COLO829 (cell line): ENCODE results near the gene LY86.
A peak's percentile ranks its signal among the peaks of the same experiment; 100 is the strongest.
"Not testable (repeated sequence)": the region's sequence is repeated elsewhere in the genome, so short reads cannot be mapped to it uniquely, and the experiment has no call there.

Experiments used
- DNase-seq: peaks from one replicate; pipeline ENCODE4 v3.0.0; 2012; ENCODE audit warnings: low spot score

The LY86 gene

GRCh38 chr6:6654599-6655575 is 66.4 kb downstream of the LY86 start:
- DNase-seq = no peak

DNA sequence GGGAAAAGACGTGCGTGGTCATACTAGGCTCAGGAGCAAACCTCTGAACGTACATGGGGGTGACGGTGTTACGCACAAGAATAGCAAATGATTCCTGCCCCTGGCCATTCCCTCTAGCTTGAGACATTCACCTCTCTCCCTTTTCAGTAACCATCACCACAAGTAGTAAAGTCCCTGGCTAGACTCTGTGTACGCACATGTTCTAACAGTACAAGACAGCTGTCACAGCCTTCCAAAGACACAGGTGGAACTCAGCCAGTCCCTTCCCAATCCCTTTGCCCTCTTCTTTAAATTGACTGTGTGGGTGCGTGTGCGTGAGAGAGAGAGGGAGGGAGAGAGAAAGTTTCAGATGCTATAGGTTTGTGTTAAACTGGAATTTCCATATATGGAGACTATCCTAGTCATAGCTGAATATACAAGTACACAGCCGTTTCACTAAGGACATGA is 67.3 kb downstream of the LY86 start:
- DNase-seq = no peak

DNA sequence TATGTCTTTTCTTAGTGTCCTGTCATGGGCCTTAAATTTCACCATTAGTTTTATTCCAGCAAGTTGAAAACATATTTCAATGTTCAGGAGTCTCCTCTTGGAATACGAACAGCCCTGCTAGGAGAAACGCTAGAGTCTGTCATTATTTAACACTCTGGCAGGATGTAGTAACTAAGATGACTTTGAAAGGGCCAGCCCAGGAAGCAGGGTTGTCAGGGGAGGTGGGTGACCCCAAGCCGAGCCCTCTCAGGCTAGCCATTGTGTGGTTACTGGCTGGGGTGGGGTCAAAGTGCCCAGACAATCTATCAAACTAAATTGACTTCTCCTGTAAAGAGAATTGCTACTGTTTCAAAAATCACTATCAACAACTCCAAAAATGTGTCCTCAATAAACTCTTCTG is 67.8 kb downstream of the LY86 start:
- no peak for DNase-seq

- DNase-seq = no peak
Measured at GRCh38 chr6:6657085-6657819, 68.7 kb downstream of the LY86 start.

DNA sequence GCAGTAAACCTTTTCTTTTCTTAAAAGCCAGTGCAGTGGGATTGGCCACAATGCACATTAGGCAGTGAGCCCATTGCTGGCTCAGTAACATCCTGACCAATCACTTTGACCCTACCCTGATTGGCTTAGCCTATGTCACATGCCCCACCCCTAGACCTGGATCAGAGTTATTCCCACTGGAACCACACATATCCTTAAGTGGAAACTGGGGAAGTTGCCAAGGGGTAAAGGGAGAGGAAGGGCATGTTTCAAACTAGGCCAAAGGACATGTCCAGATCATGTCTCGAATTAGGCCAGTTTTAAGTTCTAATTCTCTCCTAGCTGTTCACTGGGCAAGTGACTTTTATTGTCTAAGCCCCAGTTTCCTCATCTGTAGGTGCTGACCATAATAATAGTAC is 69.3 kb downstream of the LY86 start:
- DNase-seq = no peak

DNA sequence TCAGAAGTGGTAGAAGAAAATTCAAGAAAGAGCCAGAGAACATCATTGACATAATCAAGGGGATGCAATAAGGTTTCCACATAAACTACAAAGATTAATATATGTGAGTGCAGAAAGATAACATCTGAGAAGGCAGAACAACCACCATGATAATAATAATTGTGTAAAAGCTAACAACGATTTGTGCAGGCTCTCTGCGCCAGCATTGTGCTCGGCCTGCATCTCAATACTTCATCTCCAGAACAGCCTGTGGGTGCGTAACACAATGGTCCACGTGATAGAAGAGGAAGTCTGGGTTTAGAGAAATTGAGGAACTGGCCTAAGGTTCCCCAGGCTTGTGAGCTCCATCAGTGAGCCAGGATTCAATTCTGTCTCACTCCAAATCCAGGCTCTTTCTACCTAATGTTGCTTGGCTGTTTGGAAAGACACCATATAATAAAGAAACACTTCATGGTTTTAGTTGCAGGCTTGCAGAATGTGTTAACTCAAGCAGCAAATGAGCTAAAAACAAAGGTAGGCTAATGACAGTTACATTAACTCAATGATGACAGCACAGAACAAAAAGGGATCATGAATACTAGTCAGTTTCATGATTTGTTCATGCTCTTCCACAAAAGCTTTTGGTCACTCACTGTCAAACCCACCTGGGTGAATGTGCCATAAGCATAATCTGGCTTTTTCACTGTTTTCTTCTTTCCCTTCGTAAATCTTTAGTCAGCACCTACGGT is 71.2 kb downstream of the LY86 start:
- no peak for DNase-seq

DNA sequence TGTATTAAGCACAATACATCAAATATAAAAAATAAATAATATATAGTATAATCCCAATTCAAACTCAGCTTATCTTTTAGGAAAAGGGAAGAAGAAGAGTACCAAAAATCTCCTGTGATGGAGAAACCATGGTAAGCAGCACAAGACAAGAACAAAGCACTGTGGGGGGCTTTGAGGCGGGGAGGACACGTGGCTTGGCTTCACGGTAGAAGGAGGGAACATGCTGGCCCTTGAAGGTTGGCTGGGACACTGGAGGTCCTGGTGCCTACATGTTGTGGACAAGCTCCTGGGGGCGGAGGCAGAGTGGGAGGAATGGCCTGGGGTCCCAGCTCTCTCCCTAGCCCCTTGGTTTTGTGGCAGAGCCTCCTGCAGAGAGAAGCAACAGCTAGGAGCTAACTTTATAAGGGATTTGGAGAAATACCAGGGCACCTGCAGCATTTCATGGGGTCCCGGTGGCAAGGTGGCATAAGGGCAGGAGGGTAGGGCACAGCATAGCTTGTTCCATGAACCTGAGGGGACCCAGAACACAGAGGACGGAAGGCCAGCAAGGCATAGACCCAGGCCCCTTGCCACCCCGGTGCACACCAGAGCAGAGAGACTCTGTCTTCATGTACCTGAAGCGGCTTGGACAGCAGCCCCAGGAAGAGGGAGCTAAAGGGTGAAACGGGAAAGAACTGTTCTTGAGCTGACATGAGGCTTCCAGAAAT is 72.0 kb downstream of the LY86 start:
- DNase-seq = no peak

GRCh38 chr6:6661191-6661590 is 72.7 kb downstream of the LY86 start:
- no peak for DNase-seq

DNA sequence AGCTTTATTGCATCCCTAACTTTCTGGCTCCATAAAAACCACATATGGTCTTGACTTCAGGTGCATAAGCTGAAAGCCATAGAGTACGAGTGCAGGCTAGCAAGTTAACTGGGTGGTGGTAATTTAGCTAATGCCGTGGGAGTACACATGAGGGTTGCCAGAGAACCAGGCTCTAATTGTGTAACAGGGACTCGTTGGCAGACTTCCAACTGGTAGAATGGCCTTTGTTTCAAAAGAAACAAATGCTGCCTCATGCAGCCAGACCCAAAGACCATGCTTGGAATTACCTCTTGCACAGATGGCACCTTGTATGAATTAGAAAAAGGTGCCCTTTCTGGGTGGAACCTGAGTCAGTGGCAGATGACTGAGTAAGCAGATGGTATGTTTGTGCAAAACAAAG is 73.2 kb downstream of the LY86 start:
- DNase-seq = no peak

- DNase-seq = no peak
Measured at GRCh38 chr6:6663421-6664135, 75.1 kb downstream of the LY86 start.

- DNase-seq = no peak
Measured at GRCh38 chr6:6665555-6666243, 77.2 kb downstream of the LY86 start.

GRCh38 chr6:6670150-6670549 is 81.6 kb downstream of the LY86 start:
- not testable (repeated sequence) for DNase-seq

- no peak for DNase-seq
Measured at GRCh38 chr6:6674872-6675271, 86.4 kb downstream of the LY86 start.

DNA sequence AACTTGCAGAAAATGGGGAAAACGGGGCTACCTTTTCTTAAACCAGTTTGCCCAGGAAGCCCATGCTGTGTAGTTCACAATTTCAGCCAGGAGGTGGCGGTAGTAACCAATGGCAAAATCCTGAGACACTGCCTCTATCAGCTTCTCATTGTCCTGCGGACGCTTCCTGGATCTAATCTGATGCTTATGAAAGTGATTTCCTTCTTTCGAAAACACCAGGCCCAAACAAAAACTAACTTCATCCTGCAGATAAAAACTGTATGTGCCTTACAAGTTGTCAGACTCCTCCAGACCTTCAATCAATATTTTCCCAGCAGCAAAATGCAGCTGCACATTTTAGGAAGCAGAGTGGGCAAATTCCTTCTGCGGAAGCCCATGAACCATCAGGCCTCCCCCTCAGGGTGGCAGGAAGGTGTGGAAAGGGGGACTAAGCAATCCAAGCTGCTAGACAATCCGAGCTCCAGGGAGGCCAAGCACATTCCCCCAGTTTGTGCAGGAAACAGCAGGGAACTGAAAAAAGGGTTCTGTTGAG is 88.5 kb downstream of the LY86 start:
- peak; percentile 89 for DNase-seq

DNA sequence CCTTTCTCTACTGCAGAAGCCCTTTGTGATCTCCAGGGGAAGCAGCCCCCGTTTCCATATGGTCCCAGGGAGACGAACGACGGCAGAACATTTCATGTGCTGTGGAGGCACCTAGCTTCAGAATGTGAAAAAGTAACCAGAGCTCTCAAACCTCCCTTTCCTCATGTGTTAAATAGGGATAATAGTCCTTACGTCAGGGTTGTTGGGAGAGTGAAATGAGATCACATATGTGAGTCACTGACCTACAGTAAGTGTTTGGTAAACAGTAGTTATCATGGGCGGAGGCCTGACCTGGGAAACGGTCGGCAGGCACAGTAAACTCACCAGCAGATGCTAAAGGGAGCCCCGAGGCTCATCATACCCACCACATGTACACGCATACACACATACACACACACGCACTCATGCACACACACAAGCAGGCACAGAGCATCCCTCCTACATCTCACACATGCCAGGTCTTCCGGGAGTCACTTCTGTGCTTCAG is 89.7 kb downstream of the LY86 start:
- no peak for DNase-seq

DNA sequence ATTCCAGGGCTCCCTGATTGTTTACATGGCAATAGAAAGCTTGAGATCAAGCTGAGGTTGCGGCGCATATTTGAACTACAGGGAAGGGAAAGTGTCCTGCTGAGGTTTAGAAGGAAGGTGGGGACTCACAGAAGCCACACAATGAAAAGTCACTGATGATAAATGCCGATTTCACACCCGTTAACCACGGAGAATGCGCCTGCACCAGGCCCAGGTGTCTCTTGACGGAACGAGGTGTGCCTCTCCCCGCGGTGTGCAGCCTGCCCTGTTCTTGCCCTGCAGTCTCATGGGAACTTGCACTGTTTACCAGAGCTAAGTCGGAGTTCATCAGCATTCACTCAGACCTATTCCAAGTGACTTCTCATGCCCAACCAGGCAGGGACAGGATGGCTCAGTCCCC is 90.3 kb downstream of the LY86 start:
- DNase-seq = no peak

- DNase-seq = no peak
Measured at GRCh38 chr6:6679633-6680032, 91.1 kb downstream of the LY86 start.

DNA sequence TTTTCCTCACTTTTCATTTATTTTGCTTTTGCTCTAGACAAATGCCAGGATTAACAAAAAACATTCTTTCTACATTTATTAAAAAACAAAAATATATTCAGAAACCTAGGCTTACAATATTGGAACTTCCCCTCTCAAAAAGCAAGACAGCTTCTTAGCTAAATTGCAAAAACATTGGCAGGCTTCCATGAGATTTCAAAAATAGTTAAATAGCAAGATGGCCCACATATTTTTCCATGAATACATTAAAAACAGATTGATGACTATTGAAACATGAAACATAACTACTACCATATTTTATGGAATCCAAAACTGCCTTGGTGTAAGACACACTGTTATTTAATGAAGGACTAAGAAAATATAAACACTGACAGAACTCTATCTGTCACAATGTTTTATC is 92.0 kb downstream of the LY86 start:
- DNase-seq = no peak

- DNase-seq = no peak
Measured at GRCh38 chr6:6681075-6681849, 92.7 kb downstream of the LY86 start.
